Epidermal melanocyte (primary cell): Measurements from ENCODE around the gene C1QTNF8.
"Not testable (repeated sequence)": the region's sequence is repeated elsewhere in the genome, so short reads cannot be mapped to it uniquely, and the experiment has no call there.

Source experiments
- DNase-seq: peaks from one replicate; pipeline ENCODE4 v3.0.0; 2011; ENCODE audit warnings: low spot score; ENCODE audit not compliant: insufficient read length

The C1QTNF8 gene

GRCh38 chr16:1094601-1095449 is 1.2 kb downstream of the C1QTNF8 start:
- no peak for DNase-seq

DNA sequence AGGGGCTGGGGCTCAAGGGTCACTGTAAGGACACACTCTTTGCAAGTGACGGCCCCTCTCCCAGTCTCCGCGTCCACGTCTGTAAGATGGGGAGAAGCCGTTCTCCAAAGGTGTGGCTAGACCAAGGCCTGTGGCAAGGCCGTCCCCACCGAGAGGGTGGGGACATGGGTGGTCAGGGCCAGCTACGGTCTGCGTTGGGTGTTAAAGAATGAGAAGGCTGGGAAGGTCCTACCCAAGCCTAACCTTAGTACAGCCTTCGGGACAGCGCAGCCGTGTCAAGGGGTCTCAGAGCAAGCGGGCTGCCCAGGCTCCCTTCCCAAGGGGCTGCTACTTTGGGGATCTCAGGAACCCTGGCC is 1.9 kb downstream of the C1QTNF8 start:
- no peak for DNase-seq

DNA sequence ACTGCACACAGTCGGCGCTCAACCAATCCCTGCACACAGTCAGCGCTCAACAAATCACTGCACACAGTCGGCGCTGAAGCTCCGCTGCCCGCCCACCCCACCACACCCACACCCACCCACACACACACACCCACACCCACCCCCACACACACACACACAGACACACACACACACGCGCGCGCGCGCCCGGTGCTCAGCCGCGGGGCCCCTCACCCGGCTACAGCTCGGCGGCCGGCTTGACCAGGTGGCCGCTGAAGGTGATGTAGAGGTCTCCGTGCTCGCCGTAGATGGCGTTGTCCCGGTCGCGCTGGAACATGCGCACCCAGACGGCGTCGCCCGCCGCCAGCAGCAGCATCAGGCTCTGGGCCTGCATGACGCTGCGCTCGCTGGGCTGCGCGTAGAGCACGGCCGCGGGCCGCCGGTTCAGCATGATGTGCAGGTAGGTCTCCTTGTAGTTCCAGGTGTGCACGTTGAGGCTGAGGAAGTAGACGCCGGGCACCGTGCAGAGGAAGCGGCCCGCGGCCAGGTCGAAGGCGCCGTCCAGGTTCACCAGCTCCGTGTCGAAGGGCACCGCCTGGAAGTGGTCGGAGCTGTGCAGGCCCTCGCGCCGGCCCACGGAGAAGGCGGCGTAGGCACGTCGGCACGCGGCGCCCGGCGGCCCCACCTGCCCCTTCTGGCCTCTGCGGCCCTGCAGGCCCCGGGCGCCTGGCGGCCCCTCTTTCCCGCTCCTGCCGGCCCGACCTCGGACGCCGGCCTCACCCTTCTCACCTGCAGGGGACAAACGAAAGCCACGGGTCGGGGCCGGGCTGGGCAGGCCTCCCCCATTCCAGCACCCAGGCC is 2.5 kb downstream of the C1QTNF8 start:
- no peak for DNase-seq

GRCh38 chr16:1092685-1093283 is 3.3 kb downstream of the C1QTNF8 start:
- DNase-seq, result not testable (repeated sequence)

DNA sequence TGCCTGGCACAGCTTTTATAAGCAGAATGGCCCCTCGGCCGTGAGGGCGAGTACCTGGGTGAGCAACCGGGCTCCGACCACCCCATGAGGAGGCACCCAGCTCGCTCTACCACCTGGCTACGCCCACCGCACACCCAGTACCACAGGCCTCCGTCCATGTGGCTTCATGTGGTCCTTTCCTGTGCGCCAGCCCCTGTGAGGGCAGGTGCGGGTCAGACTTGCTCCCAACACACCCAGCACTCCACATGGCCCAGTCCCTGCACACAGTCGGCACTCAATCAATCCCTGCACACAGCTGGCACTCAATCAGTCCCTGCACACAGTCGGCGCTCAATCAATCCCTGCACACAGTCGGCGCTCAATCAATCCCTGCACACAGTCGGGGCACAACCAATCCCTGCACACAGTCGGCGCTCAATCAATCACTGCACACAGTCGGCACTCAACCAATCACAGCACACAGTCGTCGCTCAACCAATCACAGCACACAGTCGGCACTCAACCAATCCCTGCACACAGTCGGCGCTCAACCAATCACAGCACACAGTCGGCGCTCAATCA is 4.0 kb downstream of the C1QTNF8 start:
- DNase-seq, result no peak

- no peak for DNase-seq
Observed at GRCh38 chr16:1090620-1091587, 5.1 kb downstream of the C1QTNF8 start.

- DNase-seq, result no peak
Observed at GRCh38 chr16:1089822-1090619, 6.0 kb downstream of the C1QTNF8 start.

DNA sequence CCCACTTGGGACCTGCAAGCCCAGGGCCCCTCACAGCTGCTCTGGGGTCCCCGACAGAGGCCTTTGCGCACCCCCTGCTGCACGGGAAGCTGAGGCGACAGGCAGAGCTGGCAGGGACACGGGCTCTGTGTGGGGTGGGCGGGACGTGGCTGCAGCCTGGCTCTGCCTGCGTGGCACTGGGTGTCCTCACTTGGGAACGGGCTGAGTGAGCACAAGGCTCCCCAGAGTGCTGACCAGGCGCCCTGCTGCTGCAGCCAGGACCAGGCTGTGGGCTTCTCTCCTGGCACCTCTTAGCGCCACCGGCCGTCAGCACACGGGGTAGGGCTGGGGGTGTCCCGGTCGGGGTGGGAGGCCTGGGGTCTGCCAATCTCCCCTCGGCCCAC is 6.6 kb downstream of the C1QTNF8 start:
- no peak for DNase-seq

- no peak for DNase-seq
Observed at GRCh38 chr16:1088295-1089170, 7.5 kb downstream of the C1QTNF8 start.

- not testable (repeated sequence) for DNase-seq
Observed at GRCh38 chr16:1086443-1086842, 9.6 kb downstream of the C1QTNF8 start.

DNA sequence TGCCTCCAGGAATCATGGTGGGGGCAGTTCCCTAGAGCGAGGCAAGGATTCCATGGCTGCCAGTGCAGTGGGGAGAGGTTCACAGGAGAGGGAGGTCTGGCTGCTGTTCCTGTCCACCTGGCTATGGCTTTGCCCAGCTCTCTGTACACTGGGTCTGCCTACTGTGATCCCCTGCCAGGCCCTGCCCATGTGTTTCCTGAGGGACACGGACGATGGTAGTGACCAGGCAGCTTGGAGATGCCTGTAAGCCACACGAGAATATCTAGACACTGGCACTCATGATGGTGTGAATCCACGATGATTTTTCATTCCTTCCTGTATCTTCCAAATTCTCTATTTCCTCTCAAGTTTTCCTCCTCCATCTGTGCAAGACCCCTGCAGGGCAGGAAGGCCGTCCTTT is 11.1 kb downstream of the C1QTNF8 start:
- no peak for DNase-seq

DNA sequence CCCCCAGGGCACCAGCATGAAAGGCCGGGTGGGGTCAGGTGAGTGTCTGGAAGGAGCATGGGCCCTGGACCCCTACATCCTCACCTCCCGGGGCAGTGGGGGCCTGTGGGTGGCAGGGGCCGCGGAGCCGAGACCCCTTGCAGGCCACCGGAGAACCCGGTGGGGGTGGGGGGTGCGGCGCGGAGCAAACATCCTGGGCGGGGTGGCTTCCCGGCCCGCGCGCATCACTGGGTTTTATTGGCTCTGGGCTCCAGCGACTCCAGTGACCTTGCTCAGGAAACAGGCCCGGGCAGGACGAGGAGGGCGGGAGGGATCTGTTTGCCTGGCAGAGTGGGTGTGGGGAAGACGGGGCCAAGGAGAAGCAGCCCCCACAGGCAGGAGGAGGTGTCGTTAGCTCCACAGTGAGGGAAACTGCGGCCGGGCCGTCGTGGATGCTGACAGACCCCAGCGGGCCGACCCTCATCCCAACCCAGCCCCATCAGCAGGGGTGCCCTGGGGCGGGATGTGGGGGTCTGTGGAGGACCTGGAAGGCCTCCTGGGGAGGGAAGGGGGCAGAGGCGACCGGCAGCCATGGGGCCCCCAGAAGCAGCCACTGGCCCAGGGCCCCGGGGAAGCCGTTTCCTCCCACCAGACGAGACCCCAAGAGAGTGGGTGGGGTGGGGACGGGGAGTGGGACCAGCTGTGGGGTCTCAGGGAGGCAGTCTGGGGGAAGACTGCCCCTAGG is 12.9 kb downstream of the C1QTNF8 start:
- DNase-seq, result no peak

GRCh38 chr16:1082266-1082951 is 13.6 kb downstream of the C1QTNF8 start:
- no peak for DNase-seq

- DNase-seq, result no peak
Observed at GRCh38 chr16:1081734-1082265, 14.2 kb downstream of the C1QTNF8 start.

GRCh38 chr16:1080801-1081733 is 15.0 kb downstream of the C1QTNF8 start:
- no peak for DNase-seq

DNA sequence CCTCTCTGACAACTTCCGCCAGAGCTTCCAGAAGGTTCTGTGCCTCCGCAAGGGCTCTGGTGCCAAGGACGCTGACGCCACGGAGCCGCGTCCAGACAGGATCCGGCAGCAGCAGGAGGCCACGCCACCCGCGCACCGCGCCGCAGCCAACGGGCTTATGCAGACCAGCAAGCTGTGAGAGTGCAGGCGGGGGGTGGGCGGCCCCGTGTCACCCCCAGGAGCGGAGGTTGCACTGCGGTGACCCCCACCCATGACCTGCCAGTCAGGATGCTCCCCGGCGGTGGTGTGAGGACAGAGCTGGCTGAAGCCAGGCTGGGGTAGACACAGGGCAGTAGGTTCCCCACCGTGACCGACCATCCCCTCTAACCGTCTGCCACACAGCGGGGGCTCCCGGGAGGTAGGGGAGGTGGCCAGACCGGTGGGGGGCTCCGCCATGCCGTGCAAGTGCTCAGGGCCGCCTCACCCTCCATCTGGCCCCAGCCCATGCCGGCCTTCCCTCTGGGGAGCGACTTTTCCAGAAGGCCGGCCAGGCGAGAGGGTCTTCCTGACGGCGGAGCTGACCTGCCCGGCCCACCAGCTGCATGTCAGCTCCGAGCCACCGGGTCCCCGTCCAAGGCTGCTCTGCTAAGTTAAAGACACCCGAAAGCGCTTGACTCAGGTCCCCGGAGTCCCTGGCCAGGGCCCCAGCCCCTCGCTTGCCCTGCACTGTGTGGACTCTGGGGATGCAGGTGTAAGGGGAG is 16.1 kb downstream of the C1QTNF8 start:
- no peak for DNase-seq
